HG03039 (cell line): ENCODE results near the gene ATP2B2.

Experiments
- ATAC-seq: cut with Tn5 transposase; IDR thresholded peaks from one replicate; pipeline ENCODE4 v1.9.1; 2021; ENCODE audit warnings: mild to moderate bottlenecking, moderate library complexity; ENCODE audit not compliant: unreplicated experiment

ATP2B2 gene

GRCh38 chr3:10496121-10496863 lies 9.1 kb downstream of the ATP2B2 start:
- ATAC-seq: no peak

GRCh38 chr3:10495614-10496013 lies 9.8 kb downstream of the ATP2B2 start:
- no peak for ATAC-seq

- ATAC-seq: no peak
These were observed 10.4 kb downstream of the ATP2B2 start for GRCh38 chr3:10495003-10495402.

- ATAC-seq: no peak
These were observed 11.2 kb downstream of the ATP2B2 start for GRCh38 chr3:10494180-10494579.

- no peak for ATAC-seq
These were observed 12.2 kb downstream of the ATP2B2 start for GRCh38 chr3:10493202-10493589.

- no peak for ATAC-seq
These were observed 12.8 kb downstream of the ATP2B2 start for GRCh38 chr3:10492364-10493201.

- no peak for ATAC-seq
These were observed 15.5 kb downstream of the ATP2B2 start for GRCh38 chr3:10489746-10490483.

- no peak for ATAC-seq
These were observed 17.3 kb downstream of the ATP2B2 start for GRCh38 chr3:10487988-10488633.

- ATAC-seq: no peak
These were observed 19.6 kb downstream of the ATP2B2 start for GRCh38 chr3:10485806-10486205.

- ATAC-seq: no peak
These were observed 20.0 kb downstream of the ATP2B2 start for GRCh38 chr3:10485380-10485779.

GRCh38 chr3:10484709-10485108 lies 20.7 kb downstream of the ATP2B2 start:
- ATAC-seq: no peak

- ATAC-seq: no peak
These were observed 21.6 kb downstream of the ATP2B2 start for GRCh38 chr3:10483686-10484345.

- ATAC-seq: no peak
These were observed 22.1 kb downstream of the ATP2B2 start for GRCh38 chr3:10483364-10483675.

- ATAC-seq: no peak
These were observed 22.6 kb downstream of the ATP2B2 start for GRCh38 chr3:10482631-10483363.

GRCh38 chr3:10480871-10481378 lies 24.5 kb downstream of the ATP2B2 start:
- ATAC-seq: no peak

GRCh38 chr3:10479311-10479710 lies 26.1 kb downstream of the ATP2B2 start:
- no peak for ATAC-seq

GRCh38 chr3:10475983-10476382 lies 29.4 kb downstream of the ATP2B2 start:
- no peak for ATAC-seq

- ATAC-seq: no peak
These were observed 30.5 kb downstream of the ATP2B2 start for GRCh38 chr3:10474847-10475246.

GRCh38 chr3:10474275-10474646 lies 31.1 kb downstream of the ATP2B2 start:
- ATAC-seq: no peak
